GM21367 (cell line): ENCODE data around the gene LRRC45.

ENCODE experiments used
- ATAC-seq: cut with Tn5 transposase; IDR thresholded peaks from one replicate; pipeline ENCODE4 v1.9.1; 2021; ENCODE audit not compliant: unreplicated experiment

The LRRC45 gene

DNA sequence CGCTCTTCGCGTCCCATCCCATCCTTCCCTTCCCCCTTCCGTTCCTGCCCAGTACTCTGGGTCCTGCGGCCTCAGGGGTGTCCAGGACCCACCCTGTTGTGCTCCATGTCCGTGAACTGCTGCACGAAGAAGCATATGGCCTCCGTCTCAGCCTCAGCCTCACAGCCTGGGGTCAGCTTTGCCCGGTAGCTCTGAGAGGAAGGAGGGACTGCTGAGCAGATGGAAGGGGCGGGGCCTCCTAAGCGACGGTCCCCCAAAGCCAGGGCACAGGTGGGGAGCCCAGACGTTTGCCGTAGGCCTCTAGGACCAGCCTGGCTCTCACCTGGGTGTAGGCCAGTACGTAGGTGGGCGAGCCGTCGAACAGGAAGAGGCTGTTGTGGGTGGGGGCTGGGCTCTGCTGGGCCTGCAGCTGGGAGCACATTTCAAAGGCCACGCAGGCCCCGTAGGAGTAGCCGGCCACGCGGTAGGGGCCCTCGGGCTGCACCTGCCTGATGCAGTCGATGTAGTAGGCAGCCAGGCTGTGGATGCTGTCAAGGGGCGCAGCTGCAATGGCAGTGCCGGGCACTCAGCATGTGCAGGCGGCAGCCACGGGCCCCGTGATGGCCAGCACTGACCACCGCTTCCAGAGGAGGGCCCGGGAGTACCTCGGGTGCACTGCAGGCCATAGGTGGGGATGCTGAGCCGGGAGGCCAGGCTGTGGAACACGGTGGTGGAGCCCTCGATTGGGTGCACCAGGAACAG, 57.1 kb downstream of the LRRC45 start:
- no peak for ATAC-seq
